ENCODE results near the gene ZNF106.

DNA sequence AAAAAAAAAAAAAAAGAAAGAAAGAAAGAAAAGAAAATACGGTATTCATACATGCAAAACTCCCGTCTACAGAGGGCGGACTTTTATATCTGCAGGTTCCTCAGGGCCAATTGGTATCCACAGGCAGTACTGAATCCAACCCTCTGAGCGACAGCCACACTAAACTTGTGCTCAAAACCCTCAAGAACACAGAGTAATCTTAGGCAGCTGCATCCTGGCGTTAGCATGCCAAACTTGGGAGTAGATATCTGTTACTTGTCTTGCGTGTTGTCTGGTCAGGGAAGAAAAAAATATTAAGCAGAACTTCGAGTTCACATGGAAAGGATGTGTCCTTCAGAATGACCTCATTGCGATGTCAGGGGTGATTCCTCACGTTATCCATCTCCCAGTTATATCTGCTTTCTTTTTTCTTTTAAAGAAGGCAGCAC, 17.3 kb upstream of the ZNF106 start:
- TF ChIP-seq, protein P1, sequence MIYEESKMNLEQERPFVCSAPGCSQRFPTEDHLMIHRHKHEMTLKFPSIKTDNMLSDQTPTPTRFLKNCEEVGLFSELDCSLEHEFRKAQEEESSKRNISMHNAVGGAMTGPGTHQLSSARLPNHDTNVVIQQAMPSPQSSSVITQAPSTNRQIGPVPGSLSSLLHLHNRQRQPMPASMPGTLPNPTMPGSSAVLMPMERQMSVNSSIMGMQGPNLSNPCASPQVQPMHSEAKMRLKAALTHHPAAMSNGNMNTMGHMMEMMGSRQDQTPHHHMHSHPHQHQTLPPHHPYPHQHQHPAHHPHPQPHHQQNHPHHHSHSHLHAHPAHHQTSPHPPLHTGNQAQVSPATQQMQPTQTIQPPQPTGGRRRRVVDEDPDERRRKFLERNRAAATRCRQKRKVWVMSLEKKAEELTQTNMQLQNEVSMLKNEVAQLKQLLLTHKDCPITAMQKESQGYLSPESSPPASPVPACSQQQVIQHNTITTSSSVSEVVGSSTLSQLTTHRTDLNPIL (CRISPR knock-in tag; IDR thresholded peaks at IDR 0.05; ENCODE audit: low read depth), result no peak
- TF ChIP-seq TCF4 (CRISPR knock-in tag; IDR thresholded peaks at IDR 0.05; ENCODE audit: borderline replicate concordance), result no peak
- TF ChIP-seq OSR1 (CRISPR knock-in tag; IDR thresholded peaks at IDR 0.05), result no peak
- TF ChIP-seq, protein P2, sequence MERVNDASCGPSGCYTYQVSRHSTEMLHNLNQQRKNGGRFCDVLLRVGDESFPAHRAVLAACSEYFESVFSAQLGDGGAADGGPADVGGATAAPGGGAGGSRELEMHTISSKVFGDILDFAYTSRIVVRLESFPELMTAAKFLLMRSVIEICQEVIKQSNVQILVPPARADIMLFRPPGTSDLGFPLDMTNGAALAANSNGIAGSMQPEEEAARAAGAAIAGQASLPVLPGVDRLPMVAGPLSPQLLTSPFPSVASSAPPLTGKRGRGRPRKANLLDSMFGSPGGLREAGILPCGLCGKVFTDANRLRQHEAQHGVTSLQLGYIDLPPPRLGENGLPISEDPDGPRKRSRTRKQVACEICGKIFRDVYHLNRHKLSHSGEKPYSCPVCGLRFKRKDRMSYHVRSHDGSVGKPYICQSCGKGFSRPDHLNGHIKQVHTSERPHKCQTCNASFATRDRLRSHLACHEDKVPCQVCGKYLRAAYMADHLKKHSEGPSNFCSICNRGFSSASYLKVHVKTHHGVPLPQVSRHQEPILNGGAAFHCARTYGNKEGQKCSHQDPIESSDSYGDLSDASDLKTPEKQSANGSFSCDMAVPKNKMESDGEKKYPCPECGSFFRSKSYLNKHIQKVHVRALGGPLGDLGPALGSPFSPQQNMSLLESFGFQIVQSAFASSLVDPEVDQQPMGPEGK (CRISPR knock-in tag; IDR thresholded peaks at IDR 0.05; ENCODE audit: borderline replicate concordance), result no peak
- no peak for TF ChIP-seq SNAI2 (CRISPR knock-in tag; IDR thresholded peaks at IDR 0.05)
- no peak for TF ChIP-seq ZFP30 (CRISPR knock-in tag; IDR thresholded peaks at IDR 0.05)
- TF ChIP-seq, protein P3, sequence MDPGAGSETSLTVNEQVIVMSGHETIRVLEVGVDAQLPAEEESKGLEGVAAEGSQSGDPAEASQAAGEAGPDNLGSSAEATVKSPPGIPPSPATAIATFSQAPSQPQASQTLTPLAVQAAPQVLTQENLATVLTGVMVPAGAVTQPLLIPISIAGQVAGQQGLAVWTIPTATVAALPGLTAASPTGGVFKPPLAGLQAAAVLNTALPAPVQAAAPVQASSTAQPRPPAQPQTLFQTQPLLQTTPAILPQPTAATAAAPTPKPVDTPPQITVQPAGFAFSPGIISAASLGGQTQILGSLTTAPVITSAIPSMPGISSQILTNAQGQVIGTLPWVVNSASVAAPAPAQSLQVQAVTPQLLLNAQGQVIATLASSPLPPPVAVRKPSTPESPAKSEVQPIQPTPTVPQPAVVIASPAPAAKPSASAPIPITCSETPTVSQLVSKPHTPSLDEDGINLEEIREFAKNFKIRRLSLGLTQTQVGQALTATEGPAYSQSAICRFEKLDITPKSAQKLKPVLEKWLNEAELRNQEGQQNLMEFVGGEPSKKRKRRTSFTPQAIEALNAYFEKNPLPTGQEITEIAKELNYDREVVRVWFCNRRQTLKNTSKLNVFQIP (CRISPR knock-in tag; IDR thresholded peaks at IDR 0.05; ENCODE audit: borderline replicate concordance, low read depth), result no peak
- no peak for TF ChIP-seq PPARA (CRISPR knock-in tag; IDR thresholded peaks at IDR 0.05; ENCODE audit: borderline replicate concordance)
- TF ChIP-seq, protein P4, sequence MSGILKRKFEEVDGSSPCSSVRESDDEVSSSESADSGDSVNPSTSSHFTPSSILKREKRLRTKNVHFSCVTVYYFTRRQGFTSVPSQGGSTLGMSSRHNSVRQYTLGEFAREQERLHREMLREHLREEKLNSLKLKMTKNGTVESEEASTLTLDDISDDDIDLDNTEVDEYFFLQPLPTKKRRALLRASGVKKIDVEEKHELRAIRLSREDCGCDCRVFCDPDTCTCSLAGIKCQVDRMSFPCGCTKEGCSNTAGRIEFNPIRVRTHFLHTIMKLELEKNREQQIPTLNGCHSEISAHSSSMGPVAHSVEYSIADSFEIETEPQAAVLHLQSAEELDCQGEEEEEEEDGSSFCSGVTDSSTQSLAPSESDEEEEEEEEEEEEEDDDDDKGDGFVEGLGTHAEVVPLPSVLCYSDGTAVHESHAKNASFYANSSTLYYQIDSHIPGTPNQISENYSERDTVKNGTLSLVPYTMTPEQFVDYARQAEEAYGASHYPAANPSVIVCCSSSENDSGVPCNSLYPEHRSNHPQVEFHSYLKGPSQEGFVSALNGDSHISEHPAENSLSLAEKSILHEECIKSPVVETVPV (CRISPR knock-in tag; IDR thresholded peaks at IDR 0.05), result no peak
- 0 out of 2 replicates have a peak, but pooled peaks have one; percentile 25 for TF ChIP-seq ISL1 (CRISPR knock-in tag; IDR thresholded peaks at IDR 0.05)
- TF ChIP-seq RARB (CRISPR knock-in tag; IDR thresholded peaks at IDR 0.05), result no peak
- no peak for TF ChIP-seq ZNF70 (CRISPR knock-in tag; IDR thresholded peaks at IDR 0.05)
